HUES64 (cell line): Measurements from ENCODE around the gene PLIN4.

Experiments
- H3K27ac ChIP-seq: 2 replicates; pipeline ENCODE4 v1.7.0; 2013; ENCODE audit warnings: low read depth, low read length, inconsistent platforms
- H3K27me3 ChIP-seq: 2 replicates; pipeline ENCODE4 v1.6.1; 2013; ENCODE audit warnings: mild to moderate bottlenecking, low read length; ENCODE audit not compliant: insufficient read depth
- H3K36me3 ChIP-seq: 2 replicates; pipeline ENCODE4 v1.6.1; 2013; ENCODE audit warnings: mild to moderate bottlenecking, low read length; ENCODE audit not compliant: insufficient read depth
- H3K4me1 ChIP-seq: 2 replicates; pipeline ENCODE4 v1.6.1; 2013; ENCODE audit warnings: mild to moderate bottlenecking, low read length, moderate library complexity; ENCODE audit not compliant: insufficient read depth
- H3K4me3 ChIP-seq: 2 replicates; pipeline ENCODE4 v1.5.1; 2013; ENCODE audit warnings: mild to moderate bottlenecking, low read length, moderate library complexity
- H3K9ac ChIP-seq: 2 replicates; pipeline ENCODE4 v1.6.1; 2013; ENCODE audit warnings: mild to moderate bottlenecking, low read depth, low read length
- H3K9me3 ChIP-seq: 2 replicates; pipeline ENCODE4 v1.6.1; 2013; ENCODE audit warnings: low read depth, low read length; ENCODE audit not compliant: insufficient read depth
- WGBS: fragments of 150-250, 120-280 bp; methylation state at CpG from one replicate; pipeline ENCODE4 v1.1.7; 2013; ENCODE audit warnings: missing lambda C conversion rate; 5-methylcytosine and 5-hydroxymethylcytosine counted together

PLIN4 gene

DNA sequence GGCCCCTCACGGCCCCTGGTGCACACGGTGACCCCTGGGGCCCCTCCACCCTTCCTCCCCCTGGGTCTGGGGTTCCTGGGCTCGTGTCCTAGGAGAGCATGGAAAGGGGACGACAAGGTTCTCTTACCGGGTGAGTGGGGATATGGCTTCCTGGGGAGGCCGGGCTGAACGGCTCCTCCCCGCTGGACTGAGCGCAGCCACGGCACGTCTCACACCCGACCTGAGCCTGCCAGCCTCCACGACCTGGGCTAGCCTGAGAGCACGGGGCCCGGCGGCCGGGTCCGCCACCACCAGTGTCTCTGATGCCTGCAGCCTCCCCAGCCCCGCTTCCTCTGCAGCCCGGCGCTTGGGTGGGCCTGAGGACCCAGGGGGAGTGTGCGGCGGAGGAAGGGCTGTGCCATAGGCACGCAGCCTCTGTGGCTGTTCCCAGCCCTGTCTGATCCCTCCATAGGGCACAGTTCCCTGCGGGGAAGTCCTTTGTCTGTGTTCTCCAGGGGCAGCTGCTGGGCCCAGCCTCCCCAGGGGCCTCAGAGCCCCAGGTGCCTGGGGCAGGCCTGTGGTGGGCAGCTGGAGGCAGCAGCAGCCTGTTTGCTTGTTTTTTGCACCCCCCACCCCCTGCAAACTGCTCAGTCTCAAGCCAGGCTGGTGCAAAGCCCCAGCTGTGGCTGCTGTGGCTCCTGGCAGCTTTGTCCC lies 15.0 kb downstream of the PLIN4 start:
- H3K4me3 ChIP-seq = no peak overlapping the region
- no peak overlapping the region for H3K27ac ChIP-seq
- H3K4me1 ChIP-seq = no peaks in the 10 kb centered on the region
- no peaks in the 10 kb centered on the region for H3K27me3 ChIP-seq
- H3K9ac ChIP-seq = no peak overlapping the region
- H3K36me3 ChIP-seq = peaks cover 55% of the 10 kb centered on the region
- H3K9me3 ChIP-seq = no peaks in the 10 kb centered on the region
- 89% methylated on average over 25 of the region's 25 CpGs for WGBS

DNA sequence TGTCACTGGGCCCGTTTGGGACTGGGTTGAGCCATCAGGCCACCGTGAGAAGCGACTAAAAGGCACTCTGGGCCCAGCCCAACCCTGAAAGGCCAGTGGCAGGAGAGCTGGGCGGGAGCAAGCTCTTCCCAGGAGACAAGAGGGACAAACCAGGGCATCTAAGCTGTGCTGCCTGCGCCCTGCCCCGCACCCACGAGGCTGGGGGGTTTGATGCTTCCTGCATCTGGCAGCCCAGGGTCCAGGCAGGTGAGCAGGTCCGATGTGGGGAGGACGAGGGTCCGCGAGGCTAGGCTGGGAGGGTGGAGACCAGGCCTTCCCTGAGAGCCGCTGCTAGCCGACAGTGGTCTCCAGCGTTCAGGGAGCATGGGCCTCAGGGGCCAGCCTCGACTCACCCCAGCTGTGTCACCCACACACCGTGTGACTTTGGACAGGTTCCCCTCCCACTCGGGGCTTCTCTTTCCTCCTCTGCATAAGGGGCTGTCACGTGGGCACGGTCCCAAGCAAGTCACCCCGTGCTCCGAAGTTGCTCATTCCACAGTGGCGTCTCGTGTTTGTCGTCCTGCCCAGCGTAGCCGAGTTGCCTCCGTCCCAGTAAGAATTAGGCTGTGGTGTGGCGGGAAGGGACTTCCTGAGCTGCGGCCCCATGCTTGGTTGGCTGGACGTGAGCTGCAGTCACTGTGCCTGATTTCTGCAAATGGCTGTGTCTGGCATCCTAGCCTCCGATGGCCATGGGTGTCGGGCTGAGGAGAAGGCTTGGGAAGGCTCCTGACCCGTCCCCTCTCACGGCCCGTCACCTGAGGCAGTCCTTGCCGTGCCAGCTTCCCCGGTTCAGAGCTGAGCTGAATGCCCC lies 15.8 kb downstream of the PLIN4 start:
- Histone ChIP-seq H3K27me3 (no peaks in the 10 kb centered on the region), H3K9ac (no peak overlapping the region), H3K27ac (no peak overlapping the region), H3K9me3 (no peaks in the 10 kb centered on the region), H3K4me3 (no peak overlapping the region), H3K4me1 (no peaks in the 10 kb centered on the region), H3K36me3 (peaks cover 62% of the 10 kb centered on the region)
- WGBS = 94% methylated on average over 37 of the region's 37 CpGs

DNA sequence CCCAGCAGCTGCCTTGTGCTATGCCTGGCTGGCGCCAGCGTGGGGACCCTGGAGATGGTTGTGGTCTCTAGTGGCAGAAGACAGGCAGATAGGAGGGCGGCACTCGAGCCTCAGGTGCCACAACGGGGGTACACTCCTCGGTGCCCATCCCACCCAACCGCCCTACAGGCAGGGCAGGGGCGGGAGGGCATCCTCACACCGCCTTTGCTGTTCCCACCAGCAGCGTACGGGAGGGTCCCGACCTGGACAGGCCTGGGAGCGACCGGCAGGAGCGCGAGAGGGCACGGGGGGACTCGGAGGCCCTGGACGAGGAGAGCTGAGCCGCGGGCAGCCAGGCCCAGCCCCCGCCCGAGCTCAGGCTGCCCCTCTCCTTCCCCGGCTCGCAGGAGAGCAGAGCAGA lies 16.6 kb downstream of the PLIN4 start:
- Histone ChIP-seq H3K27ac (no peak overlapping the region), H3K4me3 (no peak overlapping the region), H3K9ac (no peak overlapping the region), H3K9me3 (no peaks in the 10 kb centered on the region), H3K36me3 (peaks cover 69% of the 10 kb centered on the region), H3K4me1 (no peaks in the 10 kb centered on the region), H3K27me3 (no peaks in the 10 kb centered on the region)
- WGBS = 91% methylated on average over 25 of the region's 25 CpGs

DNA sequence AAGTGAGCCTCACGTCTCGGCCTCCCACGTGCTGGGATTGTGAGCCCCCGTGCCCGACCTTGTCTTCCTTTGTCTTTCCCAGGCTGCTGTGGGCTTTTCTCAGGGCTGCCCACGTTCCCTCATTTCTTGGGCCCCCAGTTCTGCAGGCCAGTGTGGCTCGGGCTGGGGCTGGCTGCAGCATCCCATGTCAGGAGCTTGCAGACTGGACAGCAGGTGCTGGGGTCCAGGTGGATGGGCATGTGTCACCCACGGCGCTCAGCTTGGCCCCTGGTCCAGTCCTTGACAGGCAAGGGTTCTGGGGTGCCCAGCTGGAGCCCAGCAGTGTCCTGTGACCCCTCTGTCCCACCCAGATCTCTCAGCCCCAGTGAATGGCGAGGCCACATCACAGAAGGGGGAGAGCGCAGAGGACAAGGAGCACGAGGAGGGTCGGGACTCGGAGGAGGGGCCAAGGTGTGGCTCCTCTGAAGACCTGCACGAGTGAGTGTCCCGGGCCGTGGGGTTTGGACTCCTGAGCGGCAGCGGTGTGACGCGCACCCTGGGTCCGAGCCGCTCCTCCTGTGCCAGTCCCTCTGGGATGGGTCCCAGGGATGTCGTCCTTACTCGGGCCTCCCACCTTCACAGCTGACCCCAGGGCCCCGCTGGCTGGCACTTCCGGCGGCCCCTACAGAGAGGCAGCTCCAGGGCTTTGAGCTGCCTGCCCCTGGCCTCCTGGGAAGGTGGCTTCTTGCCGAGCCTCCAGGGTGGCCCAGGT lies 17.3 kb downstream of the PLIN4 start:
- no peak overlapping the region for H3K9ac ChIP-seq
- H3K4me1 ChIP-seq = no peaks in the 10 kb centered on the region
- H3K27me3 ChIP-seq = no peaks in the 10 kb centered on the region
- H3K36me3 ChIP-seq = peaks cover 73% of the 10 kb centered on the region
- H3K9me3 ChIP-seq = no peaks in the 10 kb centered on the region
- 95% methylated on average over 29 of the region's 29 CpGs for WGBS
- no peak overlapping the region for H3K27ac ChIP-seq
- H3K4me3 ChIP-seq = no peak overlapping the region

DNA sequence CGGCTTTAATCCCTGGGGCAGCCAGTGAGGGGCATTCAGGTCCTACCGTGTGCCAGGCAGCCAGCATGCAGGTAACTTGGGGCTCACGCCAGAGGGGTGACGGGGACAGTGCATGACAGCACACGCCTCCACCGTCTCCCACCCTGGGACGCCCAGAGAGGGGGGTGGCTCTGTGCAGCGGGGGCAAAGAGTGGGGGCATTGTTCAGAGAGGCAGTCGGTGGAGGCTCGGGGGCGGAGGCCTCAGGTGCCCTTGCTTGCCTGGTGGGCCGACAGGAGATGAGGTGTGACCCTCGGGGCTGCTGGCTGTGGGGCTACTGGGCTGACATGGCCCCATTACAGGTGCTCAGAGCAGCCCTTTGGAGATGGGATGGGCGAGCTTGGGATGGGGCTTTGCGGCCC lies 18.4 kb downstream of the PLIN4 start:
- H3K4me3 ChIP-seq = no peak overlapping the region

DNA sequence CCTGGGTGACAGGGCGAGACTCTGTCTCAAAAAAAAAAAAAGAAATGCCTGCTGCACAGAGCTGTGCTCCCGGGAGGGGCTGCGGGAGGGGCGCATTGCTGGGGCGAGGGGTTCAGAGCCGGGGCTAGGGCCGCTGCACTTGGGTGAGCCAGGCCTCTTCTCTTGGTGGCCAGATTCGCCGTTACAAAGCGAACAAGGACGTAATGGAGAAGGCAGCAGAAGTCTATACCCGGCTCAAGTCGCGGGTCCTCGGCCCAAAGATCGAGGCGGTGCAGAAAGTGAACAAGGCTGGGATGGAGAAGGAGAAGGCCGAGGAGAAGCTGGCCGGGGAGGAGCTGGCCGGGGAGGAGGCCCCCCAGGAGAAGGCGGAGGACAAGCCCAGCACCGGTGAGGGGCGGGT lies 19.0 kb downstream of the PLIN4 start:
- H3K4me3 ChIP-seq = no peak overlapping the region
- H3K27me3 ChIP-seq = no peaks in the 10 kb centered on the region
- no peak overlapping the region for H3K9ac ChIP-seq
- H3K9me3 ChIP-seq = no peaks in the 10 kb centered on the region
- no peaks in the 10 kb centered on the region for H3K4me1 ChIP-seq
- H3K27ac ChIP-seq = no peak overlapping the region
- WGBS = 94% methylated on average over 23 of the region's 23 CpGs
- peaks cover 77% of the 10 kb centered on the region for H3K36me3 ChIP-seq

More for the DNA sequence above, 18.4 kb downstream of the PLIN4 start:
- H3K27me3 ChIP-seq = no peaks in the 10 kb centered on the region
- 93% methylated on average over 15 of the region's 15 CpGs for WGBS
- H3K27ac ChIP-seq = no peak overlapping the region
- H3K36me3 ChIP-seq = peaks cover 75% of the 10 kb centered on the region
- H3K9me3 ChIP-seq = no peaks in the 10 kb centered on the region
- no peaks in the 10 kb centered on the region for H3K4me1 ChIP-seq
- H3K9ac ChIP-seq = no peak overlapping the region

DNA sequence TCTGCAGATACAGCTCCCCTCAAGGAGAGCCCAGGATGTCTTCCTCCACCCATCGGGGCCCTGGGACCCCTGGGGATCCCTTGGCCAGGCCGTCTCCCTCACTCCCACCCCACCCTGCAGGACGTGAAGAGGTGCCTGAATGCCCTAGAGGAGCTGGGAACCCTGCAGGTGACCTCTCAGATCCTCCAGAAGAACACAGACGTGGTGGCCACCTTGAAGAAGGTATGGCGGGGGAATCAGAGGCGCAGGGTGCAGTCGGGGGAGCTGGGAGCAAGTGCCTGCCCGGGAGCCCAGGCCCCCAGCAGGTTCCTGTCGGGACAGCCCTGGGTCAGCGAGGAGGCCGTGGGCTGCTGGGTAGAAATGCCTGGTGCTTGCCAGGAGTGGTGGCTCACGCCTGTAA lies 19.6 kb downstream of the PLIN4 start:
- H3K27me3 ChIP-seq = no peaks in the 10 kb centered on the region
- H3K27ac ChIP-seq = no peak overlapping the region
- H3K9me3 ChIP-seq = no peaks in the 10 kb centered on the region
- no peak overlapping the region for H3K4me3 ChIP-seq
- no peaks in the 10 kb centered on the region for H3K4me1 ChIP-seq
- H3K9ac ChIP-seq = no peak overlapping the region
- 92% methylated on average over 12 of the region's 12 CpGs for WGBS
- H3K36me3 ChIP-seq = peaks cover 79% of the 10 kb centered on the region

DNA sequence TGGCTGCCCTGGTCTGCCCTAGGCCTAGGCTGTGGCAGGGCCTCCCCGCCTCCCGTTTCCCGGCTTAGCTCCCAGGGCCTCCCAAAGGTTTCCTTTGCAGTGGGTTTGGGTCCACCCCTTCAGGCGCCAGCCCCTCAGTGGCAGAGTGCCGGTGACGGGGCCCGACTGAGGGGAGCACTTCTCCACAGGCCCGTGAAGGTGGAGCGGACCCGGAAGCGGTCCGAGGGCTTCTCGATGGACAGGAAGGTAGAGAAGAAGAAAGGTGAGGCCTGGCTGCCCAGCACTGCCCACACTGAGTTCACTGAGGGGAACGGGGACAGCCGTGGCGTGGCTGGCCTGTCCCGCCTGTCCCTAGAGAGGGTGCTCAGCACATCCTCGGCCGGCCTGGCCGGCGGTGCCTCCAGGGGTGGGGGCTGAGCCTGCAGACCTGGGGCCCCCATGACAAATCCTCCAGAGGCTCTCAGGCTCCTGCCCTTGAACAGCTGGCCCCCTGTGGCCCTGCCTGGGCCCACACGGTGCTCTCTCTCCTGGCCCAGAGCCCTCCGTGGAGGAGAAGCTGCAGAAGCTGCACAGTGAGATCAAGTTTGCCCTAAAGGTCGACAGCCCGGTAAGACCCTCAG lies 20.4 kb downstream of the PLIN4 start:
- H3K4me3 ChIP-seq = no peak overlapping the region

DNA sequence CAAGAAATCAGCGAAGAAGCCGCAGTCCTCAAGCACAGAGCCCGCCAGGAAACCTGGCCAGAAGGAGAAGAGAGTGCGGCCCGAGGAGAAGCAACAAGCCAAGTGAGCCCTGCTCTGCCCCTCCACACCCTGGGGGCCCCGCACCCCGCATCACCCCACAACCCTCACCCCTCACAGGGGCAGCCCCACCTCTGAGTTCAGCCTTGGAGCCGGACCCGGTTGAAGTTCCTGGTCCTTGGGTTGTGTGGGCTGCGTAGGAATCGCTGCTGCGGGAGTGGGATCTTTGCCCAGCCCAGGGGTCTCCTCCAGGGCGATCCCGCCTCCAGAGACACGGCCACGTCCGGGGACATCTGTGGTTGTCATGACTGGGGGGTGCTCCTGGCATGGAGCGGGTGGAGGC lies 22.0 kb downstream of the PLIN4 start:
- 91% methylated on average over 18 of the region's 18 CpGs for WGBS
- no peaks in the 10 kb centered on the region for H3K9me3 ChIP-seq
- H3K27ac ChIP-seq = no peak overlapping the region
- H3K4me1 ChIP-seq = no peaks in the 10 kb centered on the region
- no peaks in the 10 kb centered on the region for H3K27me3 ChIP-seq
- H3K9ac ChIP-seq = no peak overlapping the region
- H3K4me3 ChIP-seq = no peak overlapping the region
- H3K36me3 ChIP-seq = peaks cover 83% of the 10 kb centered on the region

More for the DNA sequence above, 20.4 kb downstream of the PLIN4 start:
- Histone ChIP-seq H3K9me3 (no peaks in the 10 kb centered on the region), H3K36me3 (peaks cover 83% of the 10 kb centered on the region), H3K9ac (no peak overlapping the region), H3K4me1 (no peaks in the 10 kb centered on the region), H3K27ac (no peak overlapping the region), H3K27me3 (no peaks in the 10 kb centered on the region)
- 95% methylated on average over 25 of the region's 25 CpGs for WGBS

DNA sequence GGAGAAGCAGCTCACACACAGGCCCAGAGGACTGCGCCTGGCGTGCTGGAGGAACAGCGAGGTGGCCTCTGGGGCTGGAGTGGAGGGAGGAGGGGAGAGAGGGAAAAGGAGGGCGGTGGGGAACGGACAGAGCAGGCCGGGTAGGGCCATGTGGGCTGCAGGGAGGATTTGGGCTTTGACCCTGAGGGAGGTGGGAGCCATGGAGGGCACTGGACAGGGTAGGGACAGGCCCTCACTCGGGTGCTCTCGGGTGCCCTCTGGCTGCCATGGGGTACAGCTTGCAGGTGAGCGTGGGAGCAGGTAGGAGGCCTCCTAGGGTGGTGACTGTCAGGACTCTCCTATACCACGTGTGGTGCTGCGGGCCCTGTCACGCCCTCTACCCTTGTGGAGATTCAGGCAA lies 22.8 kb downstream of the PLIN4 start:
- H3K27me3 ChIP-seq = no peaks in the 10 kb centered on the region
- H3K9ac ChIP-seq = no peak overlapping the region
- H3K4me3 ChIP-seq = no peak overlapping the region
- H3K27ac ChIP-seq = no peak overlapping the region
- no peaks in the 10 kb centered on the region for H3K9me3 ChIP-seq
- H3K36me3 ChIP-seq = peaks cover 83% of the 10 kb centered on the region
- 92% methylated on average over 12 of the region's 12 CpGs for WGBS
- no peaks in the 10 kb centered on the region for H3K4me1 ChIP-seq

DNA sequence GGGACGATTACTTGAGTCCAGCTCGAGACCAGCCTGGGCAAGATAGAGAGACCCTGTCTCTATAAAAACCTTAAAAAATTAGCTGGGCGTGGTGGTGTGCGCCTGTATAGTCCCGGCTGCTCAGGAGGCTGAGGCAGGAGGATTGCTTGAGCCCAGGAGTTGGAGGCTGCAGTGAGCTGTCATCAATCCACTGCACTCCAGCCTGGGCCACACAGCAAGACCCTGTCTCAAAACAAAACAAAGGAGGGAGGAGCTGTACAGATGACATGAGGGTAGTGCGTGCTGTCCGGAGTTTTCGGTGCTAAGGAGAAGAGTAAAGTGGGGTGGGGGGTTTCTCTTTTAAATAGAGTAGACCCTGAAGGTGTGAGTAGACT lies 23.6 kb downstream of the PLIN4 start:
- no peaks in the 10 kb centered on the region for H3K9me3 ChIP-seq
- no peak overlapping the region for H3K4me3 ChIP-seq
- H3K9ac ChIP-seq = no peak overlapping the region
- 96% methylated on average over 8 of the region's 8 CpGs for WGBS
- no peak overlapping the region for H3K27ac ChIP-seq
- H3K27me3 ChIP-seq = no peaks in the 10 kb centered on the region
- peaks cover 85% of the 10 kb centered on the region for H3K36me3 ChIP-seq
- H3K4me1 ChIP-seq = no peaks in the 10 kb centered on the region
